Measurements from ENCODE around the gene MASP1. TPM values are rescaled to one million over a fixed set of nuclear protein-coding genes. Genes with fewer than 3 reads are reported as not detected.

Gene MASP1
- total RNA-seq, 1 donor from 2014 or later = 93.7 TPM

DNA sequence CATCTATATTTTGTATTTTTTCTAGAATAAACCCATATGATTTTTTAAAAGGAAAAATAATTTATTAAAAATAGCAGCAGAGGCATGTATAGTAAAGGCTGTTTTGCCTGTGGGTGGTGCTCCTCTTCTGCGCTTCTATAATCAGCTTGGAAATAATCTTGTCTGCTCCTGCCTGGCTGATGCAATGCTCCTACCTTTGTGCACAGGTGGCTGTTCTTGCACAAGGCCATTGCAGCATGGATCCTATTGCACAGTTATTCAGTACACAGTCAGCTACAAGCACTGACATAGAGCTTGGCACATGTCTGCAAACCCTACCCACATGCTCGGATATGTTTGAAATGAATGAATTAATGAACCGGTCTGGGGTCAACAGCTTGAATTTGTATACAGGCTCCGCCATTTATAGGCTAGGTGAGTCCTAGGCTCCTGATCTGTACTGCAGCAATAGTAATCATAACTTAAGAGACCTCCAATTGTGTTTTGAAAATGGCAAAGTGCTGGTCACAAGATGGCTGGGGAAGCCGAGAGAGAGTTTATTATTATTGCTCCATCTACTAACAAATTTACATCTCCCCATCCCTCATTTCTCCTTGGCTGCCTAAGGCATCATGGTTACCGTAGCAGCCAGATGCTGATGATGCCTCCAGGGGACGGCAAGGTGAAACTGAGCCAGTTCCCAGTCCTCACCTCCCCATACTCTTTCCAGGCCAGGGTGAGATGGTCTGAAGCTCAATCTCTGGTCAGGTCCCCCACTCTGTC is 94.8 kb downstream of the MASP1 start:
- DNase-seq (ENCODE audit: low spot score) (no peak), ATAC-seq (peak; percentile 77)

DNA sequence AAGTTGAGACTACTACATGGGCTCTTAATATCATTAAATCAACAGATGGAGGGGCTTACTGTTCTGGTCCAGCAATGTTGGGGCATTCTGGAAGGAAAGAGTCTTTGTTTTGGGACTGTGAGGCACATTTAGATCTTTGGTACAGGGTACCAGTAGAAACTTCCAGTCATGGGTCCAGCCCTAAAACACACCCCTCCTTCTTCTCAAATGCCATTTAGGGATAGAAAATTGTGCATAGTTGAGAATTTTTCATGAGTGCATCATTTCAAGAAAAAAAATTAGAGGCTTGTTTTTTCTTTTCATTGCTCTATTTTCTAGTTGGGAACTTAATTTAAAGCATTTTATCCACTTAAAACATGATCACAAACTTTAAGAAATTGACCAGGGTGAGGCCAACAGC is 98.4 kb downstream of the MASP1 start:
- no peak for ATAC-seq

DNA sequence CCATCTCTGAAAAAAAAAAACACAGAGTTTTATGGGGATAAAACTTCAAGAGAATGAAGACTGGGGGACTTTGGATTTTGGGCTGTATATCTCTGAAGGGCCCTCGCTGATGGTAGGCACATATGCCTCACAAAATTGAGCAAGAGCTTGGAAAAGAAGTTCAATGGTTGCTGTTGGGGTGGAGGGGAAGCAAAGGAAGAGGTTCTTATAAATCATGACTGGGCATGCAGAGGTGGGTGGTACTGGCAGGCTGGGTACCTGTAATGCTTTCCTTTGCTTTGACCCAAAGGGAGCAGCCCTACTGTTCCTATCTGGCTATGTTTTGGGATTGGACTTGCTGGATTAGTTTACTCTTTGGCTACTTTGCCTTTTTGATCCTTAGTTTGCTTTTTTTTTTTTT is 100.3 kb downstream of the MASP1 start:
- DNase-seq (ENCODE audit: low spot score) (no peak), ATAC-seq (no peak)

More for the DNA sequence above, 98.4 kb downstream of the MASP1 start:
- DNase-seq (ENCODE audit: low spot score) = no peak

- ATAC-seq (no peak), DNase-seq (ENCODE audit: low spot score) (no peak)
Measured at GRCh38 chr3:187188931-187189330, 102.6 kb downstream of the MASP1 start.

- peak; percentile 26 for ATAC-seq
- no peak for DNase-seq (ENCODE audit: low spot score)
Measured at GRCh38 chr3:187186801-187187421, 104.6 kb downstream of the MASP1 start.

GRCh38 chr3:187186375-187186774 is 105.2 kb downstream of the MASP1 start:
- ATAC-seq (no peak), DNase-seq (ENCODE audit: low spot score) (no peak)

DNA sequence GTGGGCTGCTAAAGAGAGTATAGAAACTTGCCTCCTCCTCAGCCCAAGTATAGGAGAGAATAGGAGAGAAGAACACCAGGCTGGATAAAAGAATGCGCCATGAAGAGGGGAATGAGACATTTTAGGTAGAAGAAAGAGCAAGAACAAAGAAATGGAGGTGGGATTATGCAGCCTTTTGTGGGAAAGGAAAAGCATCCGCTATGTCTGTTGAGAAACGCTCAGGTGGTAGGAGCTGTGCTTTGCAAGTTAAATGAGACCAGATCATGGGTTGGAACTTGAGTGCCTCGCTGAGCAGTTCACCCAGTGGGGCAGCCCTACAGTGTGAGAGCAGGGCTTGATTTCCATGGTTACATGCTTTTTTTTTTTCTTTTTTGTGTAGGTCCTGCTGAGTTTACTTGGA is 105.8 kb downstream of the MASP1 start:
- ATAC-seq (no peak), DNase-seq (ENCODE audit: low spot score) (no peak)

Other genes with a start within 250 kb of the MASP1 start
- 1.5 TPM for gene RPL39L, start 152.2 kb downstream of the MASP1 start, total RNA-seq
- gene RTP1, start 94.3 kb downstream of the MASP1 start, total RNA-seq = not detected
- 1.9 TPM for gene RTP4, start 76.6 kb upstream of the MASP1 start, total RNA-seq

Data from left lobe of liver (tissue), 2 donors.